GM15510 (cell line): ENCODE measurements around the gene STARD10.

Experiments
- POLR2A ChIP-seq: IDR thresholded peaks from 3 replicates; pipeline ENCODE4 v1.6.1; 2011; ENCODE audit warnings: borderline replicate concordance; ENCODE audit not compliant: insufficient read length; ENCODE audit errors: extremely low read depth

Gene STARD10

DNA sequence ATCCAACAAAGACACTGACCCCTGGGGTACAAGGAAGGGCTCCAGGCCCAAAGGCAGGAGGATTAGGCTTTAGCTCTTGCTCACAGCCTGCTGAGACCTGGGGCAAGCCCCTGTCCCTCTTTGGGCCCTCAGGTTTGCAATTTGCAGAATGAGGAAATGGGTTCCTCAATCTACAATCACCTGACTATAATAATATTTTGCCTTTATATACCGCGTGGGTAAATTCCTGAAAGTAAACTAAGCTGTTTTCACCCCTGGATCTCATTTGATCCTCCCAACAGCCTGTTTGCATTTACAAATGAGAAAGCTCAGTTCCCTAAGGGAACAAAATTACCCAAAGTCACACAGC lies 797 bp downstream of the STARD10 start:
- no peak for TF ChIP-seq POLR2A

- no peak for TF ChIP-seq POLR2A
Measured at GRCh38 chr11:72792437-72793021, 1.3 kb downstream of the STARD10 start.

DNA sequence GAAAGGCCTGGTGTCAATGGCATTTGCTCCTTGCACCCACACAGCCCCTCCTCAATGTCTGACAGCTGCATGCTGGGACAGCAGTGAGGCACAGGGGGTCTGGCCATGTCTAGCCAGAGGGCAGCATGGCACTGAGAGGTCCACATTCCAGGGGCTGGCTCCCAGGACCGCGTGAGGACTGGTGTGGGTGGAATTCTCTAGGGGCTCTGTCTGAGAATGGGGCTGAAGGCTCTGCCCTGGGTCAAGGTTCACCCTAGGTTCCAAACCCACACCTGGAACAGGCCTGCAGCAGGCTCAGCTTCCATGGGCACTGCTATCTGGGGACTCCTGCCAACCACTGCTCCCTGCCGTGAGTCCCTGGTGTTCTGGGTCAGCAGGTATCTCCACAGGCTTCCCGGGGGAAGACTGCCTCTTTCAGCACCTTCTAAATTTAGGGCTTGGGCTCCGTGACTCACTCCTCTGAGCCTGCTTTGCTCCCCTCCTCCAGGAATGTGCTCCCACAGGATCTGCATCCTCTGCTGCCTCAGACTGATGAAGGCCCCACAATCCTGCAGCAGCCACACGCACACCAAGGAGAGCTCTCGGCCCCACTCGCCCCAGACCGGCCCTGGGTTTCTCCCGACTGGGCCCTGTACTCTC lies 4.2 kb downstream of the STARD10 start:
- TF ChIP-seq POLR2A, result no peak

- no peak for TF ChIP-seq POLR2A
Measured at GRCh38 chr11:72788241-72788640, 5.6 kb downstream of the STARD10 start.

GRCh38 chr11:72787216-72788104 lies 6.4 kb downstream of the STARD10 start:
- no peak for TF ChIP-seq POLR2A

GRCh38 chr11:72786305-72787215 lies 7.3 kb downstream of the STARD10 start:
- TF ChIP-seq POLR2A, result no peak

DNA sequence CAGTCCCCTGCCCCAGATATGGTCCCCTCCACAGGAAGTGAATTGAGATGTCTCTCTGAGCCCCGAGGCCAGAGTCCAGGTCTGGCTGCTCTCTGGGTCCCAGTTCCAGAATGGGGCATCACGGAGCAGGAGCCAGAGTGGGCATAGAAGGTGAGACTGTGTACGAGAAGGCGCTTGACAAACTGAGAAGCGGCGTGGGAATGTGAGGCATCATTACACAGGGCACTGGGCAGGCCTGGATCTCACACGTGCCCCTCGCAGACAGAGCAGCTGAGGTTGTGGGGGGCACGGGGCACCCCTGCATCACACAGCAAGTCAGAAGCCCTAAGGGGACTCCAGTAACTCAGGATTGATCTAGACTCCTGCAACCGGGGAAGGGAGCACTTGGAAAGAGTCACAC lies 9.2 kb downstream of the STARD10 start:
- no peak for TF ChIP-seq POLR2A

GRCh38 chr11:72783144-72783905 lies 10.5 kb downstream of the STARD10 start:
- no peak for TF ChIP-seq POLR2A

GRCh38 chr11:72782081-72782920 lies 11.5 kb downstream of the STARD10 start:
- TF ChIP-seq POLR2A, result no peak

- TF ChIP-seq POLR2A, result no peak
Measured at GRCh38 chr11:72781313-72782080, 12.3 kb downstream of the STARD10 start.

DNA sequence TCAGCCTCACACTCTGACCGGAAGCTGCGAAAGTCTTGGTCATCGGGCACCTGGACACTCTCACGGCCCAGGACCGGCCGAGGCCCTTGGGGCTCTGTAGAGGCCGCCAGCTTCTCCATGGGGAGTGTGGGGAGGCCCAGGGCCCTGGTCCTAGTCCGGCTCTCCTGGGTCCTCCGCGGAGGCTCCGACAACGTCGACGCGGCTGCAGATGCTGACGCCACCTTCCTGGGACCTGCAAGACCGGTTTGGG lies 12.9 kb downstream of the STARD10 start:
- TF ChIP-seq POLR2A, result no peak

DNA sequence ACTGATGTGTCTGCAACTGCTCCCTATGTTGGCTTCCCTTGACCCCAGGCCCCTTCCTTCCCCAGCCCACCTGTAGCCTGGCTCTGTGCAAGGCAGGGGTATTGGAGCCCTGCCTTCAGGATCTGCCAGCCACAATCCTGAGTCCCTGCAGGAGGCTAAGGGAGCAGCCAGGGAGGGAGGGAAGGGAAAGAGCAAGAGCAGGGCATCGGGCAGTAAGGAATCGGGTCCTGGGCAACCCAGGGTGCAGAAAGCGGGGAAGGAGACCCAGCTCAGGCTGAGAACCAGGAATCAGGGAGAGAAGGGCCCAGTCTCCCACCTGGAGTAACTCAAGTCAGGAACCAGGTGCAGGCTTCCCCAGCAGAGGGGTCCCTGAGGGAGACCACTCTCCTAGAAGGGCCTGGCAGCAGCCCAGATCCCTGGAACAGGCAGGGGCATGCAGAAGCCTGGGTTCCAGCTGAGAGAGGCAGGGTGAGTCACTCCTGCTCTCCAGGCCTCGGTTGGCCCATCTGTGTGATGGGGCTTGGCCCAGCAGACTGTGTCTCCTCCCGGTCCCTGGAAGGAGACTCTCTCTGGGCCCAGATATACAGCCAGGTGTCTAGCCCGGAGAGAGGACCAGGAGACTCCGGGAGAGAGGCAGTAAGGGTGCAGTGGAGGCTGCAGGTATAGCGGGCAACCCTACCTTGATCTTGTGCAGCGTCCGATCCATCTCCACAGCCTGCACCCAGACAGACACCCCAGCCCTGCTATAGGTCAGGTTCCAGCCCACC lies 13.4 kb downstream of the STARD10 start:
- TF ChIP-seq POLR2A, result no peak
